GM18520 (cell line): ENCODE data around the gene GON4L.
"Not testable (repeated sequence)": the region's sequence is repeated elsewhere in the genome, so short reads cannot be mapped to it uniquely, and the experiment has no call there.

ENCODE experiments used
- ATAC-seq: cut with Tn5 transposase; IDR thresholded peaks from one replicate; pipeline ENCODE4 v1.9.1; 2021; ENCODE audit not compliant: unreplicated experiment

The GON4L gene

GRCh38 chr1:155827450-155827849 is 29.6 kb downstream of the GON4L start:
- ATAC-seq: no peak

GRCh38 chr1:155816351-155816750 is 40.7 kb downstream of the GON4L start:
- no peak for ATAC-seq

- no peak for ATAC-seq
Observed at GRCh38 chr1:155813672-155814071, 43.3 kb downstream of the GON4L start.

DNA sequence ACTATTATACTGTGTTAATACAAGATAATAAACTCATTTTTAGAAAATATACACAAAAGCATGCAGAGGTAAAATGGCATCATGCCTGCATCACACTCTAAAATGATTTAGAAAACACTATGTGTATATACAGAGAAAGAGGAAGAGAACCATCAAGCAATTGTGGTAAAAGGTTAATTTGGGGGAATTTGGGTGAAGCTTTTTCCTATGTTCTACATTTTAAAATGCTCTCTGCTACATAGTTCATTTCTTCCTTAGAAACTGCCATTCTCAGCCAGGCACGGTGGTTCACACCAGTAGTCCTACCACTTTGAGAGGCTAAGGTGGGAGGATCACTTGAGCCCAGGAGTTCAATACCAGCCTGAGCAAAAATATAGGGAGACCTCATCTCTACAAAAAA is 44.1 kb downstream of the GON4L start:
- no peak for ATAC-seq

GRCh38 chr1:155809088-155809487 is 47.9 kb downstream of the GON4L start:
- ATAC-seq: no peak

DNA sequence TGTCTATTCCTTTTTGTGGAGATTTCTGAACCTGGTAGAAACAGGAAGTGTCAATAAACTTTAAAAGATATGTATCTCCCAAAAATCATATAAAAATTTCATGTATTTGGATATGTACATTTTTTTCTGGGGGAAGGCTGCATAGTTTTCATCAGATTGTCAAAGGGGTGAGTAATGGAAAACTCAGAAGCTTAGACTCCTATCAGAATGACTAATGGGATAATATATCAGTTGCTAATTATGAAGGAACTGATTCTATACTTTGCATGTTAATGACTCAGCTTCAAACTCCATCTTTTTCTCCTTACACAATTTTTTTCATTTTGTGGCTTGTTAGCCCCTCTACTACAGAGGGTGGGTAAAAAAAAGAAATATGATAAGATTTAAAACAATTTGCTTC is 55.9 kb downstream of the GON4L start:
- no peak for ATAC-seq

- not testable (repeated sequence) for ATAC-seq
Observed at GRCh38 chr1:155795618-155796017, 61.4 kb downstream of the GON4L start.

DNA sequence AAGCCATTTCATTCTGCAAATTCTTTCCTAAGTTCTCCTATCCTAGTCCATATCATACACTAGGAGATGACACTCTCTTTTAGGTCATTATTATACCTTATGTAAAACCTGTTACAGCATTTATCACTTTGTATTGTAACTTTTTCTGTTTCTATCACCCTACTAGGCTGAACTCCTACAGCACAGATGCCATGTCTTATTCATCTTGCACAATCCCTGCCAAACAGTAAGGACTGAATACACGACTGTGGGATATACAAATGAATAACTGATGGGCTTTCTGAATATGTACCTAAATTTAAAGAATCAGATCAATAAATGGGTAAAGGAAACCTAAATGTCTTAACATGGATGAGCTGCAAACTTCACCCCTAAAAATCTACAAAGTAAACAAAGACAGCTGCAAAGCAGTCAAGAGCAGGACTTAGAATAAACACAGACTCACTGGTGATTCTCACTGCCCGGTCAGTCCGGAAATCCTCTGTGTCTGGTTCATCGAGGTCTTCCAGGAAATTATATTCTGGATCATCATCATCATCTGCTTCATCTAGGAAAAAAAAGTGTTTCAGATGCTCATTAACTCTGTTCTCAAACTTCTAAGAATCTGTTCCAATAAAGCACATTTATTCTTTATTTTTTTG is 62.3 kb downstream of the GON4L start:
- no peak for ATAC-seq

DNA sequence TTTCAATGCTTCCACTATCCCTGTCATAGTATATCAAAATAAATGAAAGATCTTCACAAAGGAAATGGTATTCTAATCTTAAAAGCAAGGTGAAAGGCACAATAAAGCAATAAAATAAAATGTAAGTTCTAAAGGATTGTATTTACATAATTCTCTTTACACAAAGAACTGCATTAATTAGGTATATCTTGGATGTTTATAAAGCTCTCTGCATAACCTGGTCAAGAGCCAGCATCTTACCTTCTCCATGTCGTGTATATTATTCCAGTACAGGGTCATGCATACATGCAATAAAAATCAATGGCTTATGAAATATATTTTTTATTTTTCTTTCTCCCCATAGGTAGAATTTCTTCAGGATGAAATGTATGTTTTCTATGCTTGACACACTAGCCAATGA is 63.8 kb downstream of the GON4L start:
- ATAC-seq: no peak

GRCh38 chr1:155777582-155777981 is 79.4 kb downstream of the GON4L start:
- no peak for ATAC-seq

- no peak for ATAC-seq
Observed at GRCh38 chr1:155776414-155776813, 80.6 kb downstream of the GON4L start.

DNA sequence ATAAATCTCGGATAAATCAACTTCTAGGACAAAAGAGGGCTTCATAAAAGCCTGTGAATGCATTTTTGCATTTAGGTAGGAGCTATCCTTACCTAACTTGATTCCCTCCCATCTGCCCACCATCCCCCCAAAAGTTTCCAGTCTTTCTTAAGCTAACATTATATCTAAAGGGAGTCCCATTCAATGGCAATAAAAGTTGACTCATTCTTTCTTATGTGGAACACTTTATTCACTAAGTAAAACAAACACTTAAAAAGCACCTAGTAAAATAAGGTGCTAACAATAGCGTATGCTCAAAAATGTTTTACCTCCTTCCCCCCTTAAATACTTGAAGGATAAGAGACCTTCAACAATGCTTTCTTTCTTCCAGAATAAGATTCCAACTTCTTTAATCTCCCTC is 83.8 kb downstream of the GON4L start:
- ATAC-seq: no peak

GRCh38 chr1:155769257-155769656 is 87.8 kb downstream of the GON4L start:
- ATAC-seq: no peak

DNA sequence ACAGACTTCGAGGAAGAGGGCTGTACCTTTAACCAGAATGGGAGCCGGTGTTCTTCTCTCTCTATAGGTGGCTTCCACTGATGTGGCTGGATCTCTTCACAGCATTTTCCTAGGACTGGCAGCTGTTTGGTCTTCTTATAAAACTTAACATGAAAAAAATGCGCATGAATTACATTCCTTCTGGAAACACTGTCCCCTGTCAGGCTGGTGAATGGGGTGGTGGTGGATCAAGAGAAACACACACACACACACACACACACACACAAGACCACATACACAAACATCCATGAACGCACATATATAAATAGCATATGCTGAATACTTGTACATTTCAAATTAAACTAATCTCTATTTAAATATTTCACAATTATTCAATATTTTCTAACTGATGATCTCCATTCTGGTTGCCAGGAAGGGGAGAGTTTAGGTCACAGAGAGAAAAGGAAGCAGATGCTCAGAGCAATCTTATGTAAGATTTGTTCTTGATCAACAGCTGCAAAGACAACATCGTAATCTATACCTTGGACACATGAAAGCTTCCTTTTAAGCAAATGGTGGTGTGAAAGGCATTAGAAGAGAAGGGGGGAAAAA is 89.5 kb downstream of the GON4L start:
- ATAC-seq: not testable (repeated sequence)

- ATAC-seq: not testable (repeated sequence)
Observed at GRCh38 chr1:155763989-155764388, 93.0 kb downstream of the GON4L start.

GRCh38 chr1:155763090-155763815 is 93.8 kb downstream of the GON4L start:
- ATAC-seq: not testable (repeated sequence)

GRCh38 chr1:155761736-155762405 is 95.1 kb downstream of the GON4L start:
- no peak for ATAC-seq

DNA sequence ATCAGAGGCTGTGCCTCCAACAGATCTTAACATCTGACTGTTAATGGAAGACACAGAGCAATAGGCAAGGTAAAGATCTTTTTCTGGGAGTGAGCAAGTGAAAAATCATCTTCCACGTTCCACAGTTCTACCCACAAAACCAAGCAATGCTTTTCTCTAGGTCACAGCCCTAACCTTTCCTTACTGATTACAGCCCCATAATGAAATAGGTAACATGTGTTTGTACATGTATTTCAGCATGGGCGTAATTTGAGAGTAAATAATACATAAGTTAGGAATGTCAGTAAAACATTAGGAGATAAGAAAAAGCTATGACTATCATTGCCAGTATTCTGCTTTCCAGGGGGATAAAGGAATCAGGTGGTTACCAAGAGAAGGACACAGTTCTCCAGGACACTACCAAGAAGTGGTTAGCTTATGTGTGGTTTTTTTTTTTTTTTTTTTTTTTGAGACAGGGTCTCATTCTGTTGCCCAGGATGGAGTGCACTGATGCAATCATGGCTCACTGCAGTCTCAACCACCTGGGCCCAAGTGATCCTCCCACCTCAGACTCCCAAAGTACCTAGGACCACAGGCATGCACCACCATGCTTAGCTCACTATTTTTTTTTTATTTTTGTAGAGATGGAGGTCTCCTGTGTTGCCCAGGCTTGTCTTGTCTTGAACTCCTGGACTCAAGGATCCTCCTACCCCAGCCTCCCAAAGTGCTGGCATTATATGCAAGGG is 96.1 kb downstream of the GON4L start:
- ATAC-seq: no peak

GRCh38 chr1:155759966-155760630 is 96.9 kb downstream of the GON4L start:
- no peak for ATAC-seq

DNA sequence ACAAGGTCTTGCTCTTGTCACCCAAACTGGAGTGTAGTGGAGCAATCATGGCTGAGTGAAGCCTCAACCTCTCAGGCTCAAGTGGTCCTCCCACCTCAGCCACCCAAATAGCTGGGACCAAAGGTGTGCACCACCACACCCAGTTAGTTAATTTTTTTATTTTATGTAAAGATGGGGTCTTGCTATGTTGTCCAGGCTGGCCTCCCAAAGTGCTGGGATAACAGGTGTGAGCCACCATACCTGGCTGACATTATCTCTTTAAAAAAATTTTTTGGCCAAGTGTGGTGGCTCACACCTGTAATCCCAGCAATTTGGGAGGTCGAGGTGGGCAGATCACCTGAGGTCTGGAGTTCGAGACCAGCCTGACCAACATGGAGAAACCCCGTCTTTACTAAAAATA is 98.0 kb downstream of the GON4L start:
- not testable (repeated sequence) for ATAC-seq

DNA sequence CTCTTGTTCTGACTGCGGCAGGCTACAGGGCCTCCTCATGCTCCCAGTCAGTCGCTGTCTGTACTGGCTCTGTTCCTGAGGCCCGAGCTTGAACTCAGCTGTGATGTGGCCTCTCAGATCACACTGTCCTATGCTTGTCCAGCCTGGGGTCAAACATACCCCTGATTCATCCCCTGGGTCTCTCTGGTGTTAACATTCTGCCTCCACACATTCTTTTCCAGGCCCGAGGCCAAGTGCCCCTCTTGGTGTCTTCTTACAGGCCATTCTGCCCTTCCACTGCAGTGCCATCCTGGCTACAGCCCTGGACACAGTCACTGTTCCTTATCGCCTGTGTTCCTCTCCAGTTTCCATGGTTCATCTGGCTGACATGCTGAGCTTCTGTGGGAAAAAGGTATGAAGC is 108.9 kb downstream of the GON4L start:
- not testable (repeated sequence) for ATAC-seq
